ENCODE measurements around the gene TSPAN10.
"Not testable (repeated sequence)": the region's sequence is repeated elsewhere in the genome, so short reads cannot be mapped to it uniquely, and the experiment has no call there.

Gene TSPAN10

DNA sequence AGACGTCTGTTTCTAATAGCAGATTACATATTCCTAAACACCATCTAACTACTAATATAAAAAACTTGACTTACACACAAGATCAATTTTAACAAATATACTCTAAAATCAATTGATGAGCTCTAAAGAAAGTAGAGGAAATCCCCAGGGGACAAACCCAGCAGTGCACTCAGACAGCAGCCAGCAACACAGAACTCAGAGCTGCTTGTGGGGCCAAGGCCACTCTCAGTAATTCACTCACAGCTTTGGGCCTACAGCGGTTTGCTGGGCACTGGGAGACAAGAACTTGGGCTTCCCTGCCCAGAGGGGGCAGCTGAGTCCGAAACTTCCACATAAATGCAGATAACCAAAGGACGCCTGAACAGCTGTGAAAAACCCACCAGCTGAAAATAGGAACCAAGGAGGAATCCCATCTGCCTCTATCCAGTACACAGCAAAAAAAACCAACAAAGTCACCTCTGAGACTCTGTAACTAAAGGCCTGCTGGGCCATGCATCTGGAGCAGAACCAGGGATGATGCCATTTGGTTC lies 21.5 kb upstream of the TSPAN10 start:
- Mint-ChIP-seq H3K27me3 (no peaks in the 10 kb centered on the region), H3K4me3 (no peak overlapping the region), H3K4me1 (peaks cover 36% of the 10 kb centered on the region), H3K9me3 (no peaks in the 10 kb centered on the region), H3K27ac (peak overlapping the region in 1 of 2 donors; percentile 93)
- ATAC-seq: no peak
- DNase-seq: no peak

DNA sequence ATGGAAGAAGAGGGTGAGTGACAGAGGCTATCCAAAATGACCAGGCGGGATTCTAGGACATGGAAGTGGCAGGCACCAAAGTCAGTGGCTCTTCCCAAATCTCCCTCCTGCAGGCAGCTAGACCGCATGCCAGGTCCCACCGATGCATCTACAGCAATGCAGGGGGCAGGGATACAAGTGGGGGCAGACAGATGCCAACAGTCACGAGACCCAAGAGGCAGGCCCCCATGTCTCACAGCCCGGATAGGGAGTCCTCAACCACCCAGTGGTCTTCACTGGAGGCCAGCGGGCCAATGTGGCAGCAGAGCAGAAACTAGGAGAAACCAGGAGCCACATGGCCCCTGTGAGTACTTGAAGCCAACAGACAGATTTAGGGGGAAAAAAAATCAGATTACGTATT lies 20.1 kb upstream of the TSPAN10 start:
- ATAC-seq (no peak), DNase-seq (no peak)
- H3K27ac Mint-ChIP-seq: no peak overlapping the region
- H3K9me3 Mint-ChIP-seq: no peaks in the 10 kb centered on the region
- H3K4me1 Mint-ChIP-seq: peaks cover 36% of the 10 kb centered on the region
- no peak overlapping the region for H3K4me3 Mint-ChIP-seq
- no peaks in the 10 kb centered on the region for H3K27me3 Mint-ChIP-seq

DNA sequence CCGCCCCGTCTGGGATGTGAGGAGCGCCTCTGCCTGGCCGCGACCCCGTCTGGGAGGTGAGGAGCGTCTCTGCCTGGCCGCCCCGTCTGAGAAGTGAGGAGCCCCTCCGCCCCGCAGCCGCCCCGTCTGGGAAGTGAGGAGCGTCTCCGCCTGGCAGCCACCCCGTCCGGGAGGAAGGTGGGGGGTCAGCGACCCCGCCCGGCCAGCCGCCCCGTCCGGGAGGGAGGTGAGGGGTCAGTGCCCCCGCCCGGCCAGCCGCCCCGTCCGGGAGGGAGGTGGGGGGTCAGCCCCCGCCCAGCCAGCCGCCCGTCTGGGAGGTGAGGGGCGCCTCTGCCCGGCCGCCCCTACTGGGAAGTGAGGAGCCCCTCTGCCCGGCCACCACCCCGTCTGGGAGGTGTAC lies 18.7 kb upstream of the TSPAN10 start:
- not testable (repeated sequence) for H3K27ac Mint-ChIP-seq, H3K4me3 Mint-ChIP-seq, ATAC-seq, DNase-seq, H3K27me3 Mint-ChIP-seq, H3K9me3 Mint-ChIP-seq
- peaks cover 33% of the 10 kb centered on the region for H3K4me1 Mint-ChIP-seq

DNA sequence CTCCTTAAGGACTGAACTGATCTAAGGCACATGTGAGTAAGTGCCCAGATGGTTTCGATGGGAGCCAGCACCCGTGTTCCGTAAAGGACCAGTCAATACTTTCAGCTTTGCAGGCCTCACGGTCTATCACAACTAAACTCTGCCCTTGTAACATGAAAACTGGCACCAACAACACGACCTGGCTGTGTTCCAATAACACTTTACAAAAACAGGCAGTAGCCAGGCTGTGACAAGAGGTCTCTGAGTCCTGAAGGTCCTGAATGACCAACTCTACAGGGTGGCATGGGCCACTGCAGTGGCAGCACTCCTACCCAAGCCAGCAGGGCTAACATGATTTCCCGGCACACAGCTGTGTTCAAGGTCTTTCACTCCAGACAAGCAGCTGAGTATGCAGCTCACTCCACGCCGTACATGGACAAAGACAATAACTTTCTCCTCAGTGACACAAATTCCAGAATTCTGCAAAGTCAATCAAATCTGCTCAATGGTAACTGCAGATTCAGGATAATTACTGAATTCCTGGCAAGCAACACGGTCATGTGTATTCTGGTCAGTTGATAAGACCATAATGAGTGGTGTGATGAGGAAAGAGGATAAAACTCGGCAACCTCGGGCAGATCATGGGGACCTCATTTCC lies 15.4 kb upstream of the TSPAN10 start:
- peaks cover 10% of the 10 kb centered on the region for H3K4me1 Mint-ChIP-seq
- no peaks in the 10 kb centered on the region for H3K27me3 Mint-ChIP-seq
- no peak for DNase-seq
- no peak for ATAC-seq
- H3K4me3 Mint-ChIP-seq: no peak overlapping the region
- H3K9me3 Mint-ChIP-seq: no peaks in the 10 kb centered on the region
- no peak overlapping the region for H3K27ac Mint-ChIP-seq

DNA sequence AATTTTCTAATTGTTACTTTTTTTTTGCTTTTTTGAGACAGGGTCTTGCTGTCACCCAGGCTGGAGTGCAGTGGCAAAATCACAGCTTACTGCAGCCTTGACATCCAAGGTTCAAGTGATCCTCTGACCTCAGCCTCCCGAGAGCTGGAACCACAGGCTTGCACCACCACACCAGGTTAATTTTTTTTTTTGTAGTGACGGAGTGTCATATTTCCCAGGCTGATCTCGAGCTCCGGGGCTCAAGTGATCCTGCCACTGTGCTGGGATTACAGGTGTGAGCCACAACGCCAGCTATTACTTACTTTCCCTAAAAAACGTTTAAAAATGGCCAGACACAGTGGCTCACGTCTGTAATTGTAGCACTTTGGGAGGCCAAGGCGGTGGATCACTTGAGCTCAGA lies 6.7 kb upstream of the TSPAN10 start:
- H3K27me3 Mint-ChIP-seq: no peaks in the 10 kb centered on the region
- H3K9me3 Mint-ChIP-seq: no peaks in the 10 kb centered on the region
- DNase-seq (no peak), ATAC-seq (no peak)
- peaks cover 7% of the 10 kb centered on the region for H3K4me1 Mint-ChIP-seq
- H3K4me3 Mint-ChIP-seq: no peak overlapping the region
- no peak overlapping the region for H3K27ac Mint-ChIP-seq

DNA sequence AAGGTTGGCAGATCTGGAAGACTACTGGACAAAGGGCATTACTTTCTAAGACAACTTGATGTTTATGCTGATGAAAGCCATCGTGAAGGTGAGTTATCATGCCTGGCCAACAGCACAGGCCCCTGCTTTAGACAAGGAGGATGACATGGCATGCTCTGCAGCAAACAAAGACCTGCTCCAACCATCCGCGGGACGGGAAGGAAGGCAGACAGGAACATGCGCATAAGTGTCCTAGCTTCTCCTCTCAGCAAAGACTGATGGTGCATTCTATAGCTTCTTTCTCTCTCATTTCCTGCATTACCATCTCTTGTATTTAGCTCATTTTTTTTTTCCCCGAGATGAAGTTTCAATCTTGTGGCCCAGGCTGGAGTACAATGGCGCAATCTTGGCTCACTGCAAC lies 5.5 kb upstream of the TSPAN10 start:
- ATAC-seq (no peak), DNase-seq (no peak)
- Mint-ChIP-seq H3K9me3 (no peaks in the 10 kb centered on the region), H3K27me3 (no peaks in the 10 kb centered on the region), H3K4me3 (no peak overlapping the region), H3K4me1 (peaks cover 12% of the 10 kb centered on the region), H3K27ac (no peak overlapping the region)

DNA sequence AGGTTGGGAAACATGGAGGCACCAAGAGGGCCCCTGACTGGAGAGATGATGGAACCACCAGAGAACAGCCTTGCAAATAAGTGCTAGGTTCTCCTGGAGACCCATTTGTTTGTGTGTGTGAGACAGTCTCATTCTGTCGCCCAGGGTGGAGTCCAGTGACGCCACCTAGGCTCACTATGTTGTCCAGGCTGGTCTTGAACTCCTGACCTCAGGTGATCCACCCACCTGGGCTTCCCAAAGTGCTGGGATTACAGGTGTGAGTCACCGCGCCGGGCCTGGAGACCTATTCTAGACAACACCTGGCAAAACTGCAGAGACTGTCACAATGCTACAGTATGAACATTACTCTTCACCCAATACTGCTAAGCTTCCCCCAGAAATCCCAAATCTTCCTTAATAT lies 1.6 kb upstream of the TSPAN10 start:
- no peak for DNase-seq
- Mint-ChIP-seq H3K4me3 (peak overlapping the region; percentile 87 to 88), H3K27me3 (no peaks in the 10 kb centered on the region), H3K27ac (peak overlapping the region in 1 of 2 donors; percentile 40), H3K4me1 (peaks cover 11% of the 10 kb centered on the region), H3K9me3 (no peaks in the 10 kb centered on the region)
- no peak for ATAC-seq

DNA sequence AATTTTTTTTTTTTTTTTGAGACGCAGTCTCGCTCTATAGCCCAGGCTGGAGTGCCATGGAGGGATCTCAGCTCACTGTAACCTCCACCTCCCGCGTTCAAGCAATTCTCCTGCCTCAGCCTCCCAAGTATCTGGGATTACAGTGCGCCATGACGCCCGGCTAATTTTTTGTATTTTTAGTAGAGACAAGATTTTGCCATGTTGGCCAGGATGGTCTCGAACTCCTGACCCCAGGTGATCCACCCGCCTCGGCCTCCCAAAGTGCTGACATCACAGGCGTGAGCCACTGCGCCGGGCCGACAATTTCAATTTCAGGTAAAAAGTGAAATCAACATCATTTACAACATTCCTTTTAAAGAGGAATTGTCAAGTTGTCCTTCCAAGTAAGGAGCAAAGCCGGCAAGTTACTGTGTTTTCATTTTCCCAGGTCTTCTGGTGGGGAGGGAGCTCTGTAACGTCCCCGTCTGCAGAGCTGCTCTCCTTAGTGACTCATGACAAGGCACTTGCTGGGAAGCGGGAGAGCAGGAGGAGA lies 957 bp upstream of the TSPAN10 start:
- ATAC-seq (peak; percentile 4), DNase-seq (no peak)
- Mint-ChIP-seq H3K9me3 (no peaks in the 10 kb centered on the region), H3K4me3 (peak overlapping the region; percentile 87 to 88), H3K27ac (peak overlapping the region; percentile 69 to 99), H3K27me3 (no peaks in the 10 kb centered on the region), H3K4me1 (peaks cover 11% of the 10 kb centered on the region)

DNA sequence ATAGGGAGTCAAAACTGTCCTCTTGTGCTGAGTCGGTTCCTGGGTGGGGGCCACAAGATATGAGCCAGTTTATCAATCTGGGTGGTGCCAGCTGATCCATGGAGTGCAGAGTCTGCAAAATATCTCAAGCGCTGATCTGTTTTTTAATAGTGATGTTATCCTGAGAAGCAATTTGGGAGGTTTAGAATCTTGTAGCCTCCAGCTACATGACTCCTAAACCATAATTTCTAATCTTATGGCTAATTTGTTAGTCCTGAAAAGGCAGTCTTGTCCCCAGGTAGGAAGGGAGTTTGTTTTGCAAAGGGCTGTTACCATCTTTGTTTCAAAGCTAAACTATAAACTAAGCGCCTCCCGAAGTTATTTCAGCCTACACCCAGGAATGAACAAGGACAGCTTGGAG lies 1.7 kb downstream of the TSPAN10 start:
- ATAC-seq: no peak
- no peak for DNase-seq
- H3K27ac Mint-ChIP-seq: no peak overlapping the region
- no peak overlapping the region for H3K4me3 Mint-ChIP-seq
- H3K4me1 Mint-ChIP-seq: peaks cover 11% of the 10 kb centered on the region
- no peaks in the 10 kb centered on the region for H3K9me3 Mint-ChIP-seq
- H3K27me3 Mint-ChIP-seq: no peaks in the 10 kb centered on the region

DNA sequence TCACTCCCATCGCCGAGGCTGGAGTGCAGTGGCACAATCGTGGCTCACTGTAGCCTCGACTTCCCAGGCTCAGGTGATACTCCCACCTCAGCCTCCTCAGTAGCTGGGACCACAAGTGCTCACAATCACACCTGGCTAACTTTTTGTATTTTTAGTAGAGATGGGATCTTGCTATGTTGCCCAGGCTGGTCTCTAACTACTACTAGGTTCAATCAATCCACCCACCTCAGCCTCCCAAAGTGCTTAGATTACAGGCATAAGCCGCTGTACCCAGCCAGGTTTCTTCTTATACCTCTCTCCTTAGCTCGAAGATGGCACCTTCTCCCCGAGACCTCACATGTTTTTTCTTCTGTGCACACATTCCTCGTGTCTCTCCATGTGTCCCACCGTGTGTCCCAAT lies 3.0 kb downstream of the TSPAN10 start:
- no peaks in the 10 kb centered on the region for H3K9me3 Mint-ChIP-seq
- no peak overlapping the region for H3K4me3 Mint-ChIP-seq

DNA sequence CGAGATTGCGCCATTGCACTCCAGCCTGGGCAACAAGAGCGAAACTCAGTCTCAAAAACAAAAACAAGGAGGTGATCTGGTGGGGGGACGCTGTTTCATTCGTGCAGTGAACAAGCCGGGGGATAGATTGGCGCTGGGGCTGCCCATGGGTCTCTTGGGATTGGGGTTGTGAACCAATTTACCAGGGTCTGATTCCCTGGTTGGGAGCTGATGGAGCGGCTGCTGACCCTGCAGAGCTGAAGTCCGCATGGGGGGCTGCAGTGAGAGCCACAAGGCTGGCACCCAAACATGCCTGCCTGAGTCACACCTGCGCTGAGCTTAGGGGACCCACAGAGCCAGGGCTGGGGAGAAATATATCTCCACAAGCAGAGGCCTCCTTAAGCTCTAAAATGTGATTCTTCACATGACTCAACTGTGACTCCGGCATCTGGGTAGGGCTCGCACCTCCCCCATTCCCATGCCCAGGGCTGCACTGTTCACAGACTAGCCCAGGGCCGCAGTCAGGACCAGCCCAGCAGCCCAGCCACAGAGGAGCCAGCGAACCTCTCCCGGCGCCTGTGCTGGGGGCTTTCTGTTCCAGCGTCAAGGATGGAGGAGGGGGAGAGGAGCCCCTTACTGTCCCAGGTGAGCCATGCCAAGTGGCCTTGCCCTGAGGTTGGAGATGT lies 5.0 kb downstream of the TSPAN10 start:
- ATAC-seq: no peak
- peak overlapping the region in 1 of 2 donors; percentile 87 for H3K27ac Mint-ChIP-seq
- H3K9me3 Mint-ChIP-seq: no peaks in the 10 kb centered on the region
- H3K4me3 Mint-ChIP-seq: no peak overlapping the region
- H3K27me3 Mint-ChIP-seq: peaks cover 3% of the 10 kb centered on the region
- no peaks in the 10 kb centered on the region for H3K4me1 Mint-ChIP-seq
- DNase-seq: no peak

More for the DNA sequence above, 3.0 kb downstream of the TSPAN10 start:
- no peak for DNase-seq
- no peaks in the 10 kb centered on the region for H3K27me3 Mint-ChIP-seq
- no peak overlapping the region for H3K27ac Mint-ChIP-seq
- peaks cover 11% of the 10 kb centered on the region for H3K4me1 Mint-ChIP-seq
- ATAC-seq: no peak

DNA sequence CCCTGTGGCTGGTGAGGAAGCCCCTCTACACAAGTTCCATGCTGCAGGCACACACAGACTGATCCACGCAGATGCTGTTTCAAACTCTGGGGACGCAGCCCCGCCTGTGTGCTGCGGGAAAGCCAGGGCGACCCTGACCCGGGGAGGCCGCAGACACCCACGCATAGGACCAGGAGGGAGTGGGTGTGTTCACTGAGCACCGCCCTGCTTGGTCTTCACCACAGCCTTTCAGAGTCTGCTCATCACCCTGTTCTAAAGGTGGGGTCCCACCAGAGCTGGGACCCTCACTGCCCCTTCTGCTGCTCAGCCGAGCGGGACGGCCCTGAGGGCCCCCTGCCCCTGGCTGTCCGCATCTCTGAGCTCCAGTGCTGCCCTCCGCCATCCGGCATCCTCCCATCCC lies 7.5 kb downstream of the TSPAN10 start:
- Mint-ChIP-seq H3K4me1 (no peaks in the 10 kb centered on the region), H3K4me3 (no peak overlapping the region), H3K27ac (no peak overlapping the region), H3K9me3 (no peaks in the 10 kb centered on the region), H3K27me3 (peaks cover 27% of the 10 kb centered on the region)
- ATAC-seq (peak; percentile 15), DNase-seq (no peak)

DNA sequence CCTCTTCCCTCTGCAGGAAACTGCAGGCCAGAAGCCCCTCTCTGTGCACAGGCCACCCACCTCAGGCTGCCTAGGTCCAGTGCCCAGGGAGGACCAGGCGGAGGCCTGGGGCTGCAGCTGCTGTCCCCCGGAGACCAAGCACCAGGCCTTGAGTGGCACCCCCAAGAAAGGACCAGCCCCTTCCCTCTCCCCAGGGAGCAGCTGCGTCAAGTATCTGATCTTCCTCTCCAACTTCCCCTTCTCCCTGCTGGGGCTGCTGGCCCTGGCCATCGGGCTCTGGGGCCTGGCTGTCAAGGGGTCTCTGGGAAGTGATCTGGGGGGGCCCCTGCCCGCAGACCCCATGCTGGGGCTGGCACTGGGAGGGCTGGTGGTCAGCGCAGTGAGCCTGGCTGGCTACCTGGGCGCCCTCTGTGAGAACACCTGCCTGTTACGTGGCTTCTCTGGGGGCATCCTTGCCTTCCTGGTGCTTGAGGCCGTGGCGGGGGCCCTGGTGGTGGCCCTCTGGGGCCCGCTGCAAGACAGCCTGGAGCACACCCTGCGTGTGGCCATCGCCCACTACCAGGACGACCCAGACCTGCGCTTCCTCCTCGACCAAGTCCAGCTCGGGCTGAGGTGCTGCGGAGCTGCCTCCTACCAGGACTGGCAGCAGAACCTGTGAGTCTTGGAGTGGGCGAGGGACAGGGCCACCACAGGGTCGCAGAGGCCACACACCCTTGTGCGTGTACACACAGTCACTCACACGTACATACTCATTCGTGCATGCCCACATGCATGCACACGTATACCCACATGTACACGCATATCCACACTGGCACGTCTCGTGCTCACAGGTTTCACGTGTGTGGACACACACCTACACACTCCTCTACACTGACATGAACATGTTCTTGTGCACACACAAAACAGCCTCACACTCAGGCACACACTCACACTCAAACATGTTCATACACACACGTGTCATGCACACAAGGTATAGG lies 8.3 kb downstream of the TSPAN10 start:
- Mint-ChIP-seq H3K9me3 (no peaks in the 10 kb centered on the region), H3K27ac (no peak overlapping the region), H3K4me3 (no peak overlapping the region), H3K4me1 (no peaks in the 10 kb centered on the region), H3K27me3 (peaks cover 31% of the 10 kb centered on the region)
- ATAC-seq (no peak), DNase-seq (no peak)

DNA sequence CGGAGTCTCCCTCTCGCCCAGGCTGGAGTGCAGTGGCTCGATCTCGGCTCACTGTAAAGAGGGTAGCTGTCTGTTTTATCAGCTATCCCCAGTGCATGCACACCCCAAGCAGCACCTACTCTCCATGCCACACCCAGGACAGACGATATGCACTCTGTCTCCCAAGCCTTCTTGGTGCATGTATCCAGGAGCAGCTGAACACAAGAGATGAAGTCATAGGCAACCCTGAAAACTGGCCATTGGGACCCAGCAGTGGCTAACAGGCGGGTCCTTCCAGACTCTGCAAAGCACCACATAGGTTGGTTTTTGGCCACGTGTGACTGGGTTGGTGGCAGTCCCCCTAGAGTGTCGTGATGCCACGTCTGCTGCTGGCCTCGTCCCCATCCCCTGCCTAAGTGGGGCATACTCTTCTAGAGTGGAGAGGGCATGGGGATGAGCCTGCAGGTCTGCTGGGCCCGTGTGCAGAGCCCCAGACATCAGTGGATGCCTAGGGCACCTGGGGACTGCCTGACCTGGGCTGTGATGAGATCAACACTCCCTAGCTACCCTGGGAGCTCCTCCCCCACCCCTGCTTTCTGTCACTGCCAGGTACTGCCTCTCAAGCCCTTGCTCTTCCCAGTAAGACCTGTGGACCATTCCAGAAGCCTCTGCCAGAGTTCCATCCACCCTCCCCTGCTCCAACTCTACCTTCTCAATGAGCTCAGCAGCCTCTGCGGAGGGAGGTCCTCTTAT lies 10.0 kb downstream of the TSPAN10 start:
- peaks cover 5% of the 10 kb centered on the region for H3K4me1 Mint-ChIP-seq
- ATAC-seq (no peak), DNase-seq (no peak)
- H3K27ac Mint-ChIP-seq: no peak overlapping the region
- no peak overlapping the region for H3K4me3 Mint-ChIP-seq
- no peaks in the 10 kb centered on the region for H3K9me3 Mint-ChIP-seq
- peaks cover 48% of the 10 kb centered on the region for H3K27me3 Mint-ChIP-seq

DNA sequence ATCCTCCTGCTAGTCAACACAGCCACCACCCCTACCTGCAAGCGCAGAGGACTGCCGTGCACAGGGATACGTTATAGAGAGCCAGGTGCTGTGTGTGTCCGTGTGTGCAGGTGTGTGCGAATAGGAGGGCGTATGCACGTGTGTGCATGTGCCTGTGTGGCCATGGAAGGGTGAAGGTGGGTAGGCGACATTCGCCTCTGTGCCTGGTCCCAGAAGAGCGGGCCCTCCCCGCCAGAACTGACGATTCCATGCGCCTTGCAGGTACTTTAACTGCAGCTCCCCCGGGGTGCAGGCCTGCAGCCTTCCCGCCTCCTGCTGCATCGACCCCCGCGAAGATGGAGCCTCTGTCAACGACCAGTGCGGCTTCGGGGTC lies 10.6 kb downstream of the TSPAN10 start:
- Mint-ChIP-seq H3K4me3 (no peak overlapping the region), H3K27me3 (peaks cover 50% of the 10 kb centered on the region), H3K9me3 (no peaks in the 10 kb centered on the region), H3K27ac (no peak overlapping the region), H3K4me1 (peaks cover 7% of the 10 kb centered on the region)
- ATAC-seq (no peak), DNase-seq (no peak)

All from stimulated activated naive CD8-positive, alpha-beta T cell treated with anti-CD3 and anti-CD28 coated beads, Interleukin-15, amount 100 ng/mL, for 72 hours (primary cell).